NCI-H2081 treated with DMSO at 0.1 percent for 48 hours (cell line): Measurements from ENCODE around the gene ABHD18.

ENCODE experiments used
- DNase-seq: peaks from one replicate; lab custom pipeline; 2025; lab: John Stamatoyannopoulos, UW

Gene ABHD18

DNA sequence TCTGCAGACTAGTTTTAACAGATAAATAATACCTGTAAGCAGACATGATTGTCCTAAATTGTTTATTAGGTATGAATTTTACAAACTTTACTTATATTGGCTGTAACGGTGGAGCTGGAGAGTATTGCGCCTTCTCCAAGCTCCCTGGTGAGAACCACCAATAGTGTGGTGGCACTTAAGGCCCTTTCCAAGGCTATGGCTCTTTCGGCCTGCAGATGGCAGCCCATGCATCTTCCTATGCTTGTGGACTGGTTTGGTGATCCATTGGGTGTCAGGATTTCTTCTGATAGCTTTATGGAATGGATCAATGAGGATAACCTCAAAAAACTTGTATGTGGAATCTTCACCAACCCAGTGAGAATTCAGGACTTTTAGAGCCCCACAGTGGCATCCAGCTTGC lies 103.7 kb downstream of the ABHD18 start:
- no peak for DNase-seq

DNA sequence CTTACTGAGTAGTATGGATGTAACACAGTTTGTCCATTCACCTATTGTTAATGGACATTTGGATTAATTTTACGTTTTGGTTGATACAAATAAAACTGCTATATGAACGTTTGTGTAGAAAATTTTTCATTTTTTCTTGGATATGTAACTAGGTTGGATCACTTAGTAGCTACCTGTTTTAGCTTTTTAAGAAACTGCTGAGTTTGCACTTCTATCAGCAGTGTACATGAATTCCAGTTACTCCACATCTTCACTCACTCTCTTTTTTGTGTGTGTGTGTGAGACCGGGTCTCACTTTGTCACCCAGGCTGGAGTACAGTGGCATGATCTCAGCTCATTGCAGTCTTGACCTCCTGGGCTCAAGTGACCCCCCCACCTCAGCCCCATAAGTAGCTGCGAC lies 111.3 kb downstream of the ABHD18 start:
- no peak for DNase-seq
